H1 (cell line): Measurements from ENCODE around the gene DNAAF6. TPM values are rescaled to one million over a fixed set of nuclear protein-coding genes. Genes with fewer than 3 reads are reported as not detected.

Experiments
- CTCF ChIA-PET: fragments of 300-600 bp; sonication (Branson Sonifier 250); formaldehyde crosslinking; loops from one replicate; lab custom pipeline; 2021; ENCODE audit not compliant: partially characterized antibody; lab: Charles Lee
- POLR2A ChIA-PET: fragments of 300-600 bp; sonication (Branson Sonifier 250); formaldehyde crosslinking; loops from one replicate; lab custom pipeline; 2021; ENCODE audit warnings: inconsistent platforms; ENCODE audit not compliant: partially characterized antibody; lab: Charles Lee
- DNase-seq, 2 experiments: peaks; one replicate each; pipeline versions ENCODE4 v3.0.0 to v3.0.0-alpha.2; 2010 to 2022; ENCODE audit warnings: low spot score in 2 of 2, low read depth in 1 of 2, mixed read lengths in 1 of 2
- FAIRE-seq: peaks from 2 replicates; lab custom pipeline; 2011; peaks lifted over from hg19 to GRCh38; lab: Jason Lieb, UNC
- H2AFZ ChIP-seq: 2 replicates; pipeline ENCODE4 v1.8.1; 2012; ENCODE audit warnings: low read length, inconsistent platforms
- H2AK5ac ChIP-seq: 2 replicates; pipeline ENCODE4 v1.6.1; 2013; ENCODE audit warnings: low read depth, low read length
- H2BK120ac ChIP-seq: replicated peaks from 2 replicates; pipeline ENCODE3; 2013; ENCODE audit warnings: low read depth, low read length, inconsistent platforms
- H2BK12ac ChIP-seq: 2 replicates; pipeline ENCODE4 v1.6.1; 2013; ENCODE audit warnings: low read depth, low read length
- H2BK15ac ChIP-seq: 2 replicates; pipeline ENCODE4 v1.6.1; 2013; ENCODE audit warnings: low read length
- H2BK20ac ChIP-seq: 2 replicates; pipeline ENCODE4 v1.6.1; 2013; ENCODE audit warnings: low read length
- H2BK5ac ChIP-seq: 2 replicates; pipeline ENCODE4 v1.6.1; 2013; ENCODE audit warnings: low read depth, low read length
- H3K14ac ChIP-seq: 2 replicates; pipeline ENCODE4 v1.6.1; 2013; ENCODE audit warnings: inconsistent platforms; ENCODE audit not compliant: insufficient read length
- H3K18ac ChIP-seq: 2 replicates; pipeline ENCODE4 v1.6.1; 2013; ENCODE audit warnings: low read length; ENCODE audit errors: extremely low read depth
- H3K23ac ChIP-seq: 2 replicates; pipeline ENCODE4 v1.6.1; 2013; ENCODE audit warnings: inconsistent platforms; ENCODE audit not compliant: insufficient read length
- H3K23me2 ChIP-seq: 2 replicates; pipeline ENCODE4 v1.6.1; 2013; ENCODE audit warnings: low read depth, low read length
- H3K27ac ChIP-seq: 2 replicates; pipeline ENCODE4 v1.6.1; 2011; ENCODE audit warnings: low read depth, low read length, inconsistent platforms
- H3K27me3 ChIP-seq, 4 experiments: replicated peaks in 1 of 4; 1 replicate in 1 of 4; 2 replicates in 3 of 4; pipeline versions ENCODE4 v1.6.1 to v1.8.1; 2011 to 2013; ENCODE audit warnings: low read length in 3 of 4, mild to moderate bottlenecking in 3 of 4, inconsistent platforms in 2 of 4, mixed read lengths in 2 of 4, moderate library complexity in 1 of 4; ENCODE audit not compliant: control insufficient read depth in 3 of 4, insufficient read depth in 3 of 4; ENCODE audit errors: extremely low read depth in 1 of 4
- H3K36me3 ChIP-seq, 4 experiments: 2 replicates each; pipeline versions ENCODE4 v1.6.1 to v1.8.1; 2011 to 2013; ENCODE audit warnings: mild to moderate bottlenecking in 4 of 4, low read length in 3 of 4, moderate library complexity in 2 of 4, control low read depth in 1 of 4, inconsistent platforms in 1 of 4; ENCODE audit not compliant: insufficient read depth in 4 of 4, control insufficient read depth in 2 of 4
- H3K4ac ChIP-seq: replicated peaks from 2 replicates; pipeline ENCODE3; 2013; ENCODE audit warnings: low read length, low read depth, mixed read lengths, inconsistent platforms; ENCODE audit not compliant: insufficient read length
- H3K4me1 ChIP-seq, 4 experiments: replicated peaks in 1 of 4; 1 replicate in 1 of 4; 2 replicates in 3 of 4; pipeline versions ENCODE4 v1.6.1 to v1.8.1; 2011 to 2013; ENCODE audit warnings: low read length in 3 of 4, inconsistent platforms in 2 of 4, mixed read lengths in 1 of 4; ENCODE audit not compliant: insufficient read depth in 4 of 4, control insufficient read depth in 3 of 4
- H3K4me2 ChIP-seq, 2 experiments: 2 replicates each; pipeline versions ENCODE4 v1.6.1 to v1.8.1; 2011 to 2013; ENCODE audit warnings: low read depth in 2 of 2, low read length in 2 of 2, control low read depth in 1 of 2, inconsistent platforms in 1 of 2, mild to moderate bottlenecking in 1 of 2; ENCODE audit not compliant: insufficient read depth in 1 of 2
- H3K4me3 ChIP-seq, 4 experiments: fragments of 200-600, 300-600 bp in 1 of 4; sonication (generic), shearing (Covaris generic), sonication (Bioruptor Twin) in 1 of 4; 2 replicates each; pipeline versions ENCODE4 v1.5.1 to v1.8.1; 2011 to 2016; ENCODE audit warnings: low read length in 4 of 4, low read depth in 3 of 4, control low read depth in 2 of 4, inconsistent platforms in 2 of 4, mild to moderate bottlenecking in 2 of 4, mixed read lengths in 1 of 4, moderate library complexity in 1 of 4; ENCODE audit not compliant: insufficient read depth in 2 of 4; ENCODE audit errors: extremely low read depth in 1 of 4
- H3K56ac ChIP-seq: replicated peaks from 2 replicates; pipeline ENCODE3; 2013; ENCODE audit warnings: low read depth, mild to moderate bottlenecking, mixed read lengths, low read length, inconsistent platforms; ENCODE audit not compliant: insufficient read length
- H3K79me1 ChIP-seq: 2 replicates; pipeline ENCODE4 v1.6.1; 2013; ENCODE audit warnings: low read depth, low read length, control low read depth
- H3K79me2 ChIP-seq, 2 experiments: 2 replicates each; pipeline versions ENCODE4 v1.6.1 to v1.8.1; 2012 to 2013; ENCODE audit warnings: low read length in 2 of 2, mild to moderate bottlenecking in 2 of 2, inconsistent platforms in 1 of 2; ENCODE audit not compliant: insufficient read depth in 2 of 2, control insufficient read depth in 1 of 2
- H3K9ac ChIP-seq, 4 experiments: replicated peaks in 1 of 4; 1 replicate in 1 of 4; 2 replicates in 3 of 4; pipeline versions ENCODE4 v1.6.1 to v1.8.1; 2011 to 2013; ENCODE audit warnings: low read depth in 3 of 4, low read length in 3 of 4, control low read depth in 2 of 4, mild to moderate bottlenecking in 2 of 4, moderate library complexity in 2 of 4, inconsistent platforms in 1 of 4; ENCODE audit errors: extremely low read depth in 1 of 4
- H3K9me3 ChIP-seq, 2 experiments: 2 replicates each; pipeline versions ENCODE4 v1.6.1 to v1.8.1; 2012 to 2013; ENCODE audit warnings: mild to moderate bottlenecking in 2 of 2, moderate library complexity in 2 of 2, control low read depth in 1 of 2, inconsistent platforms in 1 of 2, low read depth in 1 of 2, low read length in 1 of 2, mixed read lengths in 1 of 2; ENCODE audit not compliant: insufficient read depth in 2 of 2
- H4K20me1 ChIP-seq, 2 experiments: replicated peaks in 1 of 2; 2 replicates each; pipeline versions ENCODE3 to v1.8.1; 2011 to 2013; ENCODE audit warnings: inconsistent platforms in 2 of 2, low read length in 2 of 2, mild to moderate bottlenecking in 1 of 2; ENCODE audit not compliant: insufficient read depth in 2 of 2, control insufficient read depth in 1 of 2
- H4K5ac ChIP-seq: 2 replicates; pipeline ENCODE4 v1.6.1; 2013; ENCODE audit warnings: low read length, low read depth, mixed read lengths, inconsistent platforms; ENCODE audit not compliant: insufficient read length
- H4K8ac ChIP-seq: 2 replicates; pipeline ENCODE4 v1.8.0; 2013; ENCODE audit warnings: mild to moderate bottlenecking, moderate library complexity, low read length, inconsistent platforms; ENCODE audit not compliant: insufficient read depth; ENCODE audit errors: extremely low read depth
- H4K91ac ChIP-seq: replicated peaks from 2 replicates; pipeline ENCODE3; 2013; ENCODE audit warnings: low read length, mixed read lengths, inconsistent platforms; ENCODE audit not compliant: insufficient read length
- ATF2 ChIP-seq: IDR thresholded peaks from 2 replicates; pipeline ENCODE4 v1.6.1; 2012; ENCODE audit warnings: low read length, inconsistent platforms
- BACH1 ChIP-seq: IDR thresholded peaks from 2 replicates; pipeline ENCODE4 v1.6.1; 2012; ENCODE audit warnings: low read length, improper control_type of control experiment
- BCL11A ChIP-seq, 2 experiments: IDR thresholded peaks; one replicate each; pipeline ENCODE4 v1.6.1; 2011; ENCODE audit warnings: low read depth in 2 of 2, low read length in 2 of 2, mild to moderate bottlenecking in 2 of 2
- CBX5 ChIP-seq: fragments of 300-800, 300-1000 bp; sonication (generic); IDR thresholded peaks from 2 replicates; pipeline ENCODE4 v1.7.1; 2016; ENCODE audit warnings: antibody characterized with exemption, low read length, low read depth
- KDM4A ChIP-seq: IDR thresholded peaks from one replicate; pipeline ENCODE4 v1.7.1; 2012; ENCODE audit warnings: low read depth, mild to moderate bottlenecking, moderate library complexity, low read length, inconsistent platforms; ENCODE audit not compliant: severe bottlenecking
- NANOG ChIP-seq: IDR thresholded peaks from 2 replicates; pipeline ENCODE4 v1.6.1; 2011; ENCODE audit warnings: low read length, low read depth, mild to moderate bottlenecking, inconsistent platforms; ENCODE audit not compliant: insufficient read depth, poor library complexity, severe bottlenecking
- POU5F1 ChIP-seq: IDR thresholded peaks from 2 replicates; pipeline ENCODE4 v1.6.1; 2011; ENCODE audit warnings: low read depth, mild to moderate bottlenecking, low read length, moderate library complexity
- RNF2 ChIP-seq: fragments of 200-900, 300-1000 bp; sonication (generic); IDR thresholded peaks from 2 replicates; pipeline ENCODE4 v1.7.1; 2016; ENCODE audit warnings: borderline replicate concordance, low read depth, mild to moderate bottlenecking, antibody characterized with exemption, low read length; ENCODE audit not compliant: poor library complexity, severe bottlenecking; ENCODE audit errors: missing control alignments
- RXRA ChIP-seq: IDR thresholded peaks from 2 replicates; pipeline ENCODE4 v1.6.1; 2011; ENCODE audit warnings: low read depth, mild to moderate bottlenecking, low read length, moderate library complexity; ENCODE audit not compliant: insufficient read depth
- SIN3A ChIP-seq, 2 experiments: IDR thresholded peaks in 1 of 2; conservative IDR thresholded peaks in 1 of 2; 2 replicates each; pipeline ENCODE4 v1.6.1; 2011 to 2012; ENCODE audit warnings: low read length in 2 of 2, improper control_type of control experiment in 1 of 2, low read depth in 1 of 2, mild to moderate bottlenecking in 1 of 2
- SP4 ChIP-seq: IDR thresholded peaks from 2 replicates; pipeline ENCODE4 v1.6.1; 2012; ENCODE audit warnings: low read length, inconsistent platforms
- WGBS, 2 experiments: shearing (Covaris generic) in 1 of 2; methylation state at CpG; one replicate each; pipeline versions ENCODE4 v1.1.6 to v1.1.7; 2013 to 2015; ENCODE audit warnings: low lambda C conversion rate in 2 of 2, mixed read lengths in 2 of 2, inconsistent platforms in 1 of 2, low coverage in 1 of 2, missing lambda C conversion rate in 1 of 2; ENCODE audit not compliant: insufficient replicate concordance in 2 of 2, insufficient coverage in 1 of 2, insufficient read length in 1 of 2; ENCODE audit errors: extremely low coverage in 1 of 2, missing lambda C conversion rate in 1 of 2; 5-methylcytosine and 5-hydroxymethylcytosine counted together
- polyA plus RNA-seq, 7 experiments: library from polyadenylated mRNA; depleted of rRNA in 3 of 7; stranded (reverse) in 5 of 7; unstranded in 2 of 7; fragments of >200 nt in 5 of 7; fragments of 200-250 nt in 2 of 7; gene quantifications; 1 replicate in 5 of 7; 2 replicates in 1 of 7; 4 replicates in 1 of 7; pipeline versions ENCODE4 v1.2.1 to v1.2.3, GENCODE V29; 2011 to 2013; ENCODE audit warnings: missing spikeins in 2 of 7, mixed read lengths in 2 of 7
- total RNA-seq: library from RNA; stranded (reverse); fragmentation: NEBNext Ultra II Directional; extraction: Animal tissue kit (Norgen Biotek cat#: 25700); gene quantifications from 2 replicates; pipeline ENCODE4 v1.2.1, GENCODE V29; 2021

Gene DNAAF6
- total and polyA plus RNA-seq, 2 of the 8 experiments (the other 6 are each of a cell fraction or from before 2014, with no cell fraction given): not detected

DNA sequence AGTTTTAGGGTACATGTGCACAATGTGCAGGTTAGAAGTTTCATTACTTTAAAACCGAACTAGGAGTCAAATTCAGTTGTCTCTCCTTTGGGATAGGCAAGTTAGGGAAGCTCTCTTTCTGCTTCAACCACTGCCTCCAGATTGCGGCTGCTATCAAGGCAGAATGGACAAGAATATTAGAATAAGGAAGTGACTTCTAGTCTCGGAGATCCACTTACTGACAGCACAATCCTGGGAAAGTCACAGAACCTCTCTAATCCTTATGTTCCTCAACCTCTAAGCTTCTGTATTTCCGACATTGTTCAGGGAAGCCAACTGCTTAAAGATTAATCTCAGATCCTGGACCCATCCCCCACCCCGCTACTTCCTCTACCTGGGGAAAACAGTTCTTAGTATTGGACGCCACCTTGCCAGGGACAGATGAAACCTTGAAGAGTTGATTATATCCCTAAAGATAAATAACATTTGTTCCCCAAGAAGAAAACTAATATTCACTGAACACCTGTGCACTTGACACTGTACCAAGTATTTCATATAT is 2.3 kb upstream of the DNAAF6 start:
- H3K79me1 ChIP-seq: no peaks in the 10 kb centered on the region
- WGBS, 2 experiments: 78% methylated on average over 5 of the region's 6 CpGs; no CpG with 5 or more reads in 1 of the 2 experiments
- no peak overlapping the region for H2BK20ac ChIP-seq
- no peak overlapping the region; a peak in 1 of 4 replicates for H3K4me2 ChIP-seq
- no peak overlapping the region for H3K23ac ChIP-seq
- H3K4me3 ChIP-seq: no peak overlapping the region
- H3K36me3 ChIP-seq: no peaks in the 10 kb centered on the region
- no peaks in the 10 kb centered on the region for H3K27me3 ChIP-seq
- no peak overlapping the region for H3K14ac ChIP-seq
- no peak overlapping the region for H2AFZ ChIP-seq
- CTCF ChIA-PET: interaction anchor here (0.6 kb wide), 1 partner anchor 11 kb away, joined by 3 read pairs; no protein-coding TSS in a partner anchor
- peak; percentile 7 for FAIRE-seq
- no peak overlapping the region for H3K56ac ChIP-seq
- H3K79me2 ChIP-seq: no peaks in the 10 kb centered on the region
- no peak overlapping the region for H3K9ac ChIP-seq
- no peaks in the 10 kb centered on the region for H4K20me1 ChIP-seq
- POLR2A ChIA-PET: interaction anchor here (0.6 to 0.9 kb wide), 2 partner anchors 85 to 279 kb away, joined by 3 read pairs; partner anchors contain the start of gene RBM41
- no peak for DNase-seq
- H4K5ac ChIP-seq: no peak overlapping the region
- no peak overlapping the region for H3K4ac ChIP-seq
- H2BK12ac ChIP-seq: no peak overlapping the region; the same call in 1 of the 2 replicates
- H3K18ac ChIP-seq: no peak overlapping the region
- peaks cover 4% of the 10 kb centered on the region; the same call in 1 of the 2 replicates for H3K23me2 ChIP-seq
- no peak overlapping the region for H3K27ac ChIP-seq
- H4K91ac ChIP-seq: no peak overlapping the region
- H4K8ac ChIP-seq: no peak overlapping the region
- no peak overlapping the region for H2AK5ac ChIP-seq
- no peak overlapping the region for H2BK5ac ChIP-seq
- H2BK120ac ChIP-seq: no peak overlapping the region
- H3K4me1 ChIP-seq: no peaks in the 10 kb centered on the region; a peak in 3 of 7 replicates
- no peaks in the 10 kb centered on the region for H3K9me3 ChIP-seq
- no peak overlapping the region for H2BK15ac ChIP-seq
- TF ChIP-seq POU5F1 (no peak), CBX5 (no peak), BACH1 (no peak), ATF2 (no peak), RNF2 (no peak), KDM4A (no peak), BCL11A (IDR thresholded peaks at IDR 0.05; ENCODE audit: low read depth in 2 of 2, low read length in 2 of 2) (no peak), RXRA (no peak), SIN3A (conservative IDR thresholded peaks at IDR 0.05 in 1 of 2, IDR thresholded peaks at IDR 0.05 in 1 of 2; ENCODE audit: low read depth in 1 of 2, low read length in 2 of 2) (no peak), SP4 (no peak), NANOG (no peak)
